ENCODE measurements around the gene ITIH6.

The ITIH6 gene

DNA sequence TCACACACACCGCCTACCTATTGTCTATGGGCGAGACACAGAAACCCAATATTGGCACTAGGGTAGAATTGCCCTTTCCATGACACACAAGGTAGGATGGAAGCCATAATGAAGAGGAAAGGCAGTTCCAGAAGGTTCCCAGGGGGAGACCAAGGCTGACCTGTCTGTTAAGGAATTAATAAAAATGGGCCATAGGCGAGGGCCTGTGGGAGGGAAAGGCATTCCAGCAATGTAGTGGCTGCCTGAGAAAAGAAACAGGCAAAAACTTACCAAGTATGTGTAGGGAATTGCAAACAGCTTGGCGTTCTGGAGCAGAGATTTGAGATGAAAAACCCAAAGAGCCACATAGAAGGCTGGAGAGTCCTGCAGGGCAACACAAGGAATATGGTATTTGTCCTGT is 28.5 kb upstream of the ITIH6 start:
- H3K27me3 ChIP-seq (replicated peaks; ENCODE audit: control insufficient read depth, insufficient read depth, low read length), result no peaks in the 10 kb centered on the region
- TF ChIP-seq, protein P1, sequence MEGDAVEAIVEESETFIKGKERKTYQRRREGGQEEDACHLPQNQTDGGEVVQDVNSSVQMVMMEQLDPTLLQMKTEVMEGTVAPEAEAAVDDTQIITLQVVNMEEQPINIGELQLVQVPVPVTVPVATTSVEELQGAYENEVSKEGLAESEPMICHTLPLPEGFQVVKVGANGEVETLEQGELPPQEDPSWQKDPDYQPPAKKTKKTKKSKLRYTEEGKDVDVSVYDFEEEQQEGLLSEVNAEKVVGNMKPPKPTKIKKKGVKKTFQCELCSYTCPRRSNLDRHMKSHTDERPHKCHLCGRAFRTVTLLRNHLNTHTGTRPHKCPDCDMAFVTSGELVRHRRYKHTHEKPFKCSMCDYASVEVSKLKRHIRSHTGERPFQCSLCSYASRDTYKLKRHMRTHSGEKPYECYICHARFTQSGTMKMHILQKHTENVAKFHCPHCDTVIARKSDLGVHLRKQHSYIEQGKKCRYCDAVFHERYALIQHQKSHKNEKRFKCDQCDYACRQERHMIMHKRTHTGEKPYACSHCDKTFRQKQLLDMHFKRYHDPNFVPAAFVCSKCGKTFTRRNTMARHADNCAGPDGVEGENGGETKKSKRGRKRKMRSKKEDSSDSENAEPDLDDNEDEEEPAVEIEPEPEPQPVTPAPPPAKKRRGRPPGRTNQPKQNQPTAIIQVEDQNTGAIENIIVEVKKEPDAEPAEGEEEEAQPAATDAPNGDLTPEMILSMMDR (IDR thresholded peaks at IDR 0.05; ENCODE audit: insufficient read depth, low read length, poor library complexity, severe bottlenecking), result no peak
- no peak for DNase-seq (ENCODE audit: extremely low read depth, insufficient read length)
- H3K4me3 ChIP-seq (replicated peaks; ENCODE audit: low read depth, low read length), result no peak overlapping the region
- H3K36me3 ChIP-seq (ENCODE audit: control insufficient read depth, insufficient read depth, low read length), result no peaks in the 10 kb centered on the region

DNA sequence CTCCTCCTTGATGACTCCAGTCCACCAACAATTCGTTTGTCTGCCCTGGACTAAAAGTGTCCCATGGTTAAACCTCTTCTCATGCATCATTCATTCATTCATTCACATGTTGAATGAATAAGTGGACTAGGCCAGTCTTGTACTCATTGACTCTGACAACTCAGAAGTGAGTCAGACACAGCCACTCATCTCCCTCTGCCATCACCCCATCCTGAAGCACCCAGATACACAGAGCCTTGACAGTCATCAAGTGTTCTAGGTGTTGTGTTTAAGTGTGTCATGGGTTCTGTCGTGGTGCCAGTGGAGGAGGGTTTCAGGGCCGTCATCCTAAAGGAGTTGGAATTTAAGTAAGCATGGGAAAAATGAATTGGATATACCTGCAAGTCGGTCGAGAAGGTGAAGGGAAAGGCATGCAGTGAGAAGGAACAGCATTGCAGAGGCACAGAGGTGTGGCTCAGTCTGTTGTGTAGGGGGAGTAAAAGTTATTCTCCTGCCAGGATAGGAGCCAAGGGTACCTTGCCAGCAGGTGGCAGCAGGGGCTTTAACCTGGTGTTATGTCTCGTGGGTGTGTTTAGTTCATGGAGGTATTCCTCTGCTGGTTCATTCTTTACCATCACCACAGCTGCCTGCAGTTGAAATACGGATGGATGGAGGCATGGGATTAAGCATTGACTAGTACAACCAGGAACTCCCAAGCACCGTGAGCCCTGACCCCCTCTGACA is 27.8 kb upstream of the ITIH6 start:
- Histone ChIP-seq H3K4me3 (replicated peaks; ENCODE audit: low read depth, low read length) (no peak overlapping the region), H3K27me3 (replicated peaks; ENCODE audit: control insufficient read depth, insufficient read depth, low read length) (no peaks in the 10 kb centered on the region), H3K36me3 (ENCODE audit: control insufficient read depth, insufficient read depth, low read length) (no peaks in the 10 kb centered on the region)
- DNase-seq (ENCODE audit: extremely low read depth, insufficient read length), result no peak
- TF ChIP-seq, protein P1 (IDR thresholded peaks at IDR 0.05; ENCODE audit: insufficient read depth, low read length, poor library complexity, severe bottlenecking), result peak; percentile 34

DNA sequence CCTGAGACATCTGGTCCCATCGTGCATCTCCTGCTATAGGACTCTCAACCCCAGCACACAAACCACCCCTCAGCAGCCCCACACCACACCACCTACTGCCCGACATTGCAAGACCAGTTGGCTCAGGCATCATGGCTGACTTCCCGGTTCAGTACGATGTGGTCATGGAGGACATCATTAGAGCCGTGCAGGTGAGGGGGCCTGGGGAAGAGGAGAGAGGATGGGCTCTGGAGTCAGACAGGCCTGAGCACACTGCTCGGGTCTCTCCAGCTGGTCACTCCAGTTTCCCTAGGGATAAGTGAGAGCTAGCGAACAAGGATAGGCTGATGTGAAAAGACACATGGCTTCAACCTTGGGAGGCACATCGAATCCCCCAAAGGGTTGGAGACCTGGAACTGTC is 26.7 kb upstream of the ITIH6 start:
- H3K4me3 ChIP-seq (replicated peaks; ENCODE audit: low read depth, low read length), result no peak overlapping the region
- DNase-seq (ENCODE audit: extremely low read depth, insufficient read length), result no peak
- TF ChIP-seq, protein P1 (IDR thresholded peaks at IDR 0.05; ENCODE audit: insufficient read depth, low read length, poor library complexity, severe bottlenecking), result no peak
- H3K27me3 ChIP-seq (replicated peaks; ENCODE audit: control insufficient read depth, insufficient read depth, low read length), result no peaks in the 10 kb centered on the region
- H3K36me3 ChIP-seq (ENCODE audit: control insufficient read depth, insufficient read depth, low read length), result no peaks in the 10 kb centered on the region

DNA sequence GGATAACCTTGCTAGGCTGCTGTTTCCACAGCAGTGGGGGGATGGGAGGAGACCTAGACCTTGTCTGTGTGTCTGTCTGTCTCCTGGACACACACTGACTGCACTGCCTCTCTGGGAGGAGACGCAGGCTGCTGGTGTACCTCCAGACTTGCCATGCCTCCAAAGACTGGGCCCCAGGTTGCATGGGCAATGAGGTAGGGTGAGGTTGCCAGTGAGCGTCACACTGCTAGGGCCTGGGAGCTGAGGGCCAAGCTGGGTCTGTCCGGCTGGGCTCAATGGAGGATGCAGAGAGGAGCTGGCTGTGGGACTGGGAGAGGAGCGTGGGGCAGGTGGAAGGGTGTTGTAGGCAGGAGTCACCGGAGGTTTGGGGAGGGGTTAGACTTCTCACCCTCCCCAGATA is 26.1 kb upstream of the ITIH6 start:
- TF ChIP-seq, protein P1 (IDR thresholded peaks at IDR 0.05; ENCODE audit: insufficient read depth, low read length, poor library complexity, severe bottlenecking), result no peak
- no peak for DNase-seq (ENCODE audit: extremely low read depth, insufficient read length)
- H3K36me3 ChIP-seq (ENCODE audit: control insufficient read depth, insufficient read depth, low read length), result no peaks in the 10 kb centered on the region
- H3K27me3 ChIP-seq (replicated peaks; ENCODE audit: control insufficient read depth, insufficient read depth, low read length), result no peaks in the 10 kb centered on the region
- no peak overlapping the region for H3K4me3 ChIP-seq (replicated peaks; ENCODE audit: low read depth, low read length)

DNA sequence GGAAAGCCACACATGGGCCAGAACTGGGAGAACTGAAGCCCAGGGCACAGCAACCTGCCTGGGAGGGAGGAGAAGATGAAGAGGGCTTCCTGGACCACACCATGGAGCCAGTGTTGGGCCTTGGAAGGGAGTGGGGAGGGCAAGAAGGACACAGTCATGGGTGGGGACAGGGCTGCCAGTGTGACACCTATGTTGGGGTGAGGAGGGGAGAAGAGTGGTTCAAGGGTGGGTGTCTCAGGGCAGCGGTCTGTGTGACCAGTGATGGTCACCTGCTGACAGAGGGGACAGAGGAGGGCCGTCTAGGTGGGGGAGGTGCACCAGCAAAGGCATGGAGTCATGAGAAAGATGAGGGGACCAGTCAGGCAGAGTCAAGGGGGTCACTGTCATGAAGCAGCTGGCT is 23.3 kb upstream of the ITIH6 start:
- DNase-seq (ENCODE audit: extremely low read depth, insufficient read length), result no peak
- TF ChIP-seq, protein P1 (IDR thresholded peaks at IDR 0.05; ENCODE audit: insufficient read depth, low read length, poor library complexity, severe bottlenecking), result no peak
- H3K4me3 ChIP-seq (replicated peaks; ENCODE audit: low read depth, low read length), result no peak overlapping the region
- H3K36me3 ChIP-seq (ENCODE audit: control insufficient read depth, insufficient read depth, low read length), result no peaks in the 10 kb centered on the region
- H3K27me3 ChIP-seq (replicated peaks; ENCODE audit: control insufficient read depth, insufficient read depth, low read length), result no peaks in the 10 kb centered on the region

DNA sequence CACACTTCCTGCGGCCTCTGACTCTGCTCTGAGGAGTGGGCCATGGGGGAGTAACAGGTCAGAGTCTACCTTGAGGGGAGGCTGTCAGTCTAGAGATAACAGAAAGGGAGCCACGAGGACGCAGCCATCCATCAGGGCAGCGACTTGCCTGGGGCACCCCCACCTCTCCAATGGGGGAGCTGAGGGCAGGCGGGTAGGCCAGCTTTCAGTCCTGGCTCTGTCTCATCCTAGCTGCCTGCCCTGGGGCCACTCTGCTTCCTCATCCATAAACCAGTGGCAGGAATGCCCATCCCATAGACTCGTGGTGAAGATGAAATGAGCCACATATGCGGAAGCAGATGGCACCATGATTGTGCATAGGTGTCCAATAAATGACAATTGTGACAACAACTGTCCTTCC is 22.7 kb upstream of the ITIH6 start:
- H3K36me3 ChIP-seq (ENCODE audit: control insufficient read depth, insufficient read depth, low read length), result no peaks in the 10 kb centered on the region
- H3K27me3 ChIP-seq (replicated peaks; ENCODE audit: control insufficient read depth, insufficient read depth, low read length), result no peaks in the 10 kb centered on the region
- no peak overlapping the region for H3K4me3 ChIP-seq (replicated peaks; ENCODE audit: low read depth, low read length)
- TF ChIP-seq, protein P1 (IDR thresholded peaks at IDR 0.05; ENCODE audit: insufficient read depth, low read length, poor library complexity, severe bottlenecking), result no peak
- no peak for DNase-seq (ENCODE audit: extremely low read depth, insufficient read length)
